GM06990 (cell line): ENCODE data around the gene GADD45GIP1.
"Not testable (repeated sequence)": the region's sequence is repeated elsewhere in the genome, so short reads cannot be mapped to it uniquely, and the experiment has no call there.

Source experiments
- DNase-seq: peaks from one replicate; pipeline ENCODE4 v3.0.0-alpha.2; 2011; ENCODE audit not compliant: insufficient read length; ENCODE audit errors: extremely low read depth
- H3K27me3 ChIP-seq: replicated peaks from 2 replicates; pipeline ENCODE4 v1.6.0; 2011; ENCODE audit warnings: low read length; ENCODE audit not compliant: control insufficient read depth, insufficient read depth
- H3K36me3 ChIP-seq: 2 replicates; pipeline ENCODE4 v1.5.1; 2011; ENCODE audit warnings: low read length; ENCODE audit not compliant: control insufficient read depth, insufficient read depth
- H3K4me3 ChIP-seq: replicated peaks from 2 replicates; pipeline ENCODE4 v1.5.1; 2011; ENCODE audit warnings: low read depth, mild to moderate bottlenecking, control low read depth, low read length
- CTCF ChIP-seq: IDR thresholded peaks from 2 replicates; pipeline ENCODE4 v1.5.1; 2011; ENCODE audit warnings: low read length, control low read depth, mild to moderate bottlenecking, inconsistent platforms; ENCODE audit not compliant: insufficient read depth, poor library complexity, severe bottlenecking

The GADD45GIP1 gene

GRCh38 chr19:12953138-12953798, 3.8 kb downstream of the GADD45GIP1 start:
- Histone ChIP-seq H3K4me3 (no peak overlapping the region), H3K36me3 (peaks cover 31% of the 10 kb centered on the region), H3K27me3 (no peaks in the 10 kb centered on the region)
- no peak for DNase-seq
- TF ChIP-seq CTCF, result no peak

- H3K36me3 ChIP-seq, result peaks cover 37% of the 10 kb centered on the region
- no peak for DNase-seq
These were observed 4.4 kb downstream of the GADD45GIP1 start for GRCh38 chr19:12952488-12953137.

GRCh38 chr19:12952050-12952449, 5.0 kb downstream of the GADD45GIP1 start:
- H3K27me3 ChIP-seq, H3K4me3 ChIP-seq, DNase-seq: not testable (repeated sequence)
- H3K36me3 ChIP-seq, result peaks cover 39% of the 10 kb centered on the region

More at GRCh38 chr19:12952488-12953137, 4.4 kb downstream of the GADD45GIP1 start:
- Histone ChIP-seq H3K27me3 (no peaks in the 10 kb centered on the region), H3K4me3 (no peak overlapping the region)
- no peak for TF ChIP-seq CTCF

- no peak overlapping the region for H3K4me3 ChIP-seq
- TF ChIP-seq CTCF, result no peak
- DNase-seq, result no peak
- H3K36me3 ChIP-seq, result peaks cover 39% of the 10 kb centered on the region
- H3K27me3 ChIP-seq, result no peaks in the 10 kb centered on the region
These were observed 7.4 kb downstream of the GADD45GIP1 start for GRCh38 chr19:12949363-12950283.

- Histone ChIP-seq H3K27me3 (no peaks in the 10 kb centered on the region), H3K4me3 (no peak overlapping the region), H3K36me3 (peaks cover 38% of the 10 kb centered on the region)
- TF ChIP-seq CTCF, result no peak
- no peak for DNase-seq
These were observed 8.2 kb downstream of the GADD45GIP1 start for GRCh38 chr19:12948612-12949362.
